WTC11 (cell line): ENCODE measurements around the gene GPNMB.

Experiments used
- ATF2 ChIP-seq: sonication (generic); formaldehyde crosslinking; IDR thresholded peaks from 2 replicates; pipeline ENCODE4 v1.8.1; 2022; ENCODE audit warnings: low read depth, missing genetic modification reagents, borderline replicate concordance
- E2F5 ChIP-seq: sonication (generic); formaldehyde crosslinking; IDR thresholded peaks from 2 replicates; pipeline ENCODE4 v1.8.1; 2022; ENCODE audit warnings: mild to moderate bottlenecking, moderate library complexity, missing genetic modification reagents
- ELF4 ChIP-seq: sonication (generic); formaldehyde crosslinking; IDR thresholded peaks from 2 replicates; pipeline ENCODE4 v1.8.1; 2022; ENCODE audit warnings: low read depth, mild to moderate bottlenecking, moderate library complexity, missing genetic modification reagents
- FOXP4 ChIP-seq: sonication (generic); formaldehyde crosslinking; IDR thresholded peaks from 2 replicates; pipeline ENCODE4 v1.8.0; 2022; ENCODE audit warnings: mild to moderate bottlenecking, missing genetic modification reagents
- HMGXB4 ChIP-seq: sonication (generic); formaldehyde crosslinking; IDR thresholded peaks from 2 replicates; pipeline ENCODE4 v1.8.1; 2023; ENCODE audit warnings: mild to moderate bottlenecking, moderate library complexity, missing genetic modification reagents
- MLX ChIP-seq: sonication (generic); formaldehyde crosslinking; IDR thresholded peaks from 2 replicates; pipeline ENCODE4 v1.8.1; 2023; ENCODE audit warnings: mild to moderate bottlenecking, missing genetic modification reagents, moderate library complexity
- RORB ChIP-seq: fragments of 250-450 bp; sonication (Bioruptor Pico); IDR thresholded peaks from 2 replicates; pipeline ENCODE4 v1.9.0; 2021; ENCODE audit warnings: mild to moderate bottlenecking
- ZNF396 ChIP-seq: fragments of 250-450 bp; sonication (Bioruptor Pico); IDR thresholded peaks from 2 replicates; pipeline ENCODE4 v1.8.0; 2021; ENCODE audit warnings: mild to moderate bottlenecking, moderate library complexity, borderline replicate concordance
- TF ChIP-seq, protein P1 (sequence below): fragments of 200-600 bp; IDR thresholded peaks from 2 replicates; pipeline ENCODE4 v1.8.0; 2022; ENCODE audit warnings: antibody characterized with exemption

- TF ChIP-seq ZNF396 (CRISPR knock-in tag) (no peak), FOXP4 (CRISPR knock-in tag) (no peak), E2F5 (CRISPR knock-in tag) (no peak), RORB (CRISPR knock-in tag) (no peak), ATF2 (CRISPR knock-in tag) (no peak), ELF4 (CRISPR knock-in tag) (no peak), HMGXB4 (CRISPR knock-in tag) (no peak), MLX (CRISPR knock-in tag) (no peak)
- TF ChIP-seq, protein P1, sequence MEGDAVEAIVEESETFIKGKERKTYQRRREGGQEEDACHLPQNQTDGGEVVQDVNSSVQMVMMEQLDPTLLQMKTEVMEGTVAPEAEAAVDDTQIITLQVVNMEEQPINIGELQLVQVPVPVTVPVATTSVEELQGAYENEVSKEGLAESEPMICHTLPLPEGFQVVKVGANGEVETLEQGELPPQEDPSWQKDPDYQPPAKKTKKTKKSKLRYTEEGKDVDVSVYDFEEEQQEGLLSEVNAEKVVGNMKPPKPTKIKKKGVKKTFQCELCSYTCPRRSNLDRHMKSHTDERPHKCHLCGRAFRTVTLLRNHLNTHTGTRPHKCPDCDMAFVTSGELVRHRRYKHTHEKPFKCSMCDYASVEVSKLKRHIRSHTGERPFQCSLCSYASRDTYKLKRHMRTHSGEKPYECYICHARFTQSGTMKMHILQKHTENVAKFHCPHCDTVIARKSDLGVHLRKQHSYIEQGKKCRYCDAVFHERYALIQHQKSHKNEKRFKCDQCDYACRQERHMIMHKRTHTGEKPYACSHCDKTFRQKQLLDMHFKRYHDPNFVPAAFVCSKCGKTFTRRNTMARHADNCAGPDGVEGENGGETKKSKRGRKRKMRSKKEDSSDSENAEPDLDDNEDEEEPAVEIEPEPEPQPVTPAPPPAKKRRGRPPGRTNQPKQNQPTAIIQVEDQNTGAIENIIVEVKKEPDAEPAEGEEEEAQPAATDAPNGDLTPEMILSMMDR = no peak
Measured at GRCh38 chr7:23294549-23295400, 48.2 kb downstream of the GPNMB start.
